ENCODE results near the gene COL5A1.
"Not testable (repeated sequence)": the region's sequence is repeated elsewhere in the genome, so short reads cannot be mapped to it uniquely, and the experiment has no call there.

Gene COL5A1

GRCh38 chr9:134657666-134658377, 16.2 kb downstream of the COL5A1 start:
- no peak for DNase-seq (ENCODE audit: low spot score)

- no peak for DNase-seq (ENCODE audit: low spot score)
Measured at GRCh38 chr9:134658378-134658955, 16.9 kb downstream of the COL5A1 start.

GRCh38 chr9:134659688-134660131, 18.1 kb downstream of the COL5A1 start:
- DNase-seq (ENCODE audit: low spot score) = no peak

- DNase-seq (ENCODE audit: low spot score) = no peak
Measured at GRCh38 chr9:134660407-134660806, 18.8 kb downstream of the COL5A1 start.

- DNase-seq (ENCODE audit: low spot score) = no peak
Measured at GRCh38 chr9:134661299-134661698, 19.7 kb downstream of the COL5A1 start.

GRCh38 chr9:134661791-134662142, 20.2 kb downstream of the COL5A1 start:
- no peak for DNase-seq (ENCODE audit: low spot score)

- DNase-seq (ENCODE audit: low spot score) = no peak
Measured at GRCh38 chr9:134662143-134662876, 20.7 kb downstream of the COL5A1 start.

GRCh38 chr9:134663084-134663483, 21.5 kb downstream of the COL5A1 start:
- no peak for DNase-seq (ENCODE audit: low spot score)

- no peak for DNase-seq (ENCODE audit: low spot score)
Measured at GRCh38 chr9:134663753-134664415, 22.3 kb downstream of the COL5A1 start.

GRCh38 chr9:134664446-134664845, 22.8 kb downstream of the COL5A1 start:
- no peak for DNase-seq (ENCODE audit: low spot score)

- no peak for DNase-seq (ENCODE audit: low spot score)
Measured at GRCh38 chr9:134666208-134666607, 24.6 kb downstream of the COL5A1 start.

GRCh38 chr9:134666831-134667230, 25.2 kb downstream of the COL5A1 start:
- no peak for DNase-seq (ENCODE audit: low spot score)

- not testable (repeated sequence) for DNase-seq (ENCODE audit: low spot score)
Measured at GRCh38 chr9:134668977-134669376, 27.4 kb downstream of the COL5A1 start.

GRCh38 chr9:134669399-134669955, 27.9 kb downstream of the COL5A1 start:
- DNase-seq (ENCODE audit: low spot score) = no peak

- no peak for DNase-seq (ENCODE audit: low spot score)
Measured at GRCh38 chr9:134670042-134670525, 28.5 kb downstream of the COL5A1 start.

GRCh38 chr9:134670851-134671281, 29.3 kb downstream of the COL5A1 start:
- DNase-seq (ENCODE audit: low spot score) = no peak

- no peak for DNase-seq (ENCODE audit: low spot score)
Measured at GRCh38 chr9:134671341-134672113, 29.9 kb downstream of the COL5A1 start.

- DNase-seq (ENCODE audit: low spot score) = no peak
Measured at GRCh38 chr9:134676361-134676760, 34.8 kb downstream of the COL5A1 start.

GRCh38 chr9:134676886-134677285, 35.3 kb downstream of the COL5A1 start:
- DNase-seq (ENCODE audit: low spot score) = no peak

GRCh38 chr9:134677743-134678142, 36.1 kb downstream of the COL5A1 start:
- no peak for DNase-seq (ENCODE audit: low spot score)

- DNase-seq (ENCODE audit: low spot score) = no peak
Measured at GRCh38 chr9:134678206-134678605, 36.6 kb downstream of the COL5A1 start.

Measured in hematopoietic multipotent progenitor cell treated with erythropoietin and hydrocortisone succinate and interleukin-3 and kit ligand, for 17 days (in vitro differentiated cells).